Liver (tissue), 9 donors: Measurements from ENCODE around the gene OR4D11. TPM values are rescaled to one million over a fixed set of nuclear protein-coding genes. Genes with fewer than 3 reads are reported as not detected.

Experiments used
- DNase-seq: peaks from one replicate; pipeline ENCODE4 v3.0.0-alpha.2; 2017; ENCODE audit warnings: low spot score
- H3K27ac ChIP-seq, 2 donors: one replicate each; pipeline ENCODE4 v1.7.0; 2013; ENCODE audit warnings: inconsistent platforms in 2 of 2, low read length in 2 of 2, control low read depth in 1 of 2, low read depth in 1 of 2, mild to moderate bottlenecking in 1 of 2
- H3K27me3 ChIP-seq, 4 donors: one replicate each; pipeline versions ENCODE4 v1.6.1 to v1.7.0; 2013; ENCODE audit warnings: low read length in 3 of 4, inconsistent platforms in 1 of 4, mild to moderate bottlenecking in 1 of 4, moderate library complexity in 1 of 4; ENCODE audit not compliant: control insufficient read depth in 4 of 4, insufficient read depth in 4 of 4
- H3K36me3 ChIP-seq, 4 donors: one replicate each; pipeline versions ENCODE4 v1.6.1 to v1.7.0; 2013; ENCODE audit warnings: low read length in 3 of 4, mild to moderate bottlenecking in 3 of 4, low read depth in 1 of 4, moderate library complexity in 1 of 4; ENCODE audit not compliant: control insufficient read depth in 4 of 4, insufficient read depth in 3 of 4
- H3K4me1 ChIP-seq, 4 donors: one replicate each; pipeline versions ENCODE4 v1.6.1 to v1.7.0; 2013; ENCODE audit warnings: low read length in 3 of 4, mild to moderate bottlenecking in 3 of 4, moderate library complexity in 1 of 4; ENCODE audit not compliant: control insufficient read depth in 4 of 4, insufficient read depth in 4 of 4
- H3K4me3 ChIP-seq, 3 donors: one replicate each; pipeline versions ENCODE4 v1.6.1 to v1.7.0; 2013; ENCODE audit warnings: low read length in 3 of 3, control low read depth in 1 of 3, low read depth in 1 of 3, mild to moderate bottlenecking in 1 of 3
- H3K9ac ChIP-seq, 2 donors: one replicate each; pipeline ENCODE4 v1.7.0; 2013; ENCODE audit warnings: low read length in 2 of 2, mild to moderate bottlenecking in 2 of 2, moderate library complexity in 2 of 2, control low read depth in 1 of 2, low read depth in 1 of 2
- H3K9me3 ChIP-seq, 4 donors: one replicate each; pipeline versions ENCODE4 v1.6.1 to v1.7.0; 2013; ENCODE audit warnings: low read length in 3 of 4; ENCODE audit not compliant: control insufficient read depth in 4 of 4
- ATF3 ChIP-seq: IDR thresholded peaks from 2 replicates; pipeline ENCODE4 v1.6.1; 2016; ENCODE audit warnings: antibody characterized with exemption
- CTCF ChIP-seq: fragments of 150-350 bp; IDR thresholded peaks from 2 replicates; pipeline ENCODE4 v1.5.1; 2017; ENCODE audit warnings: improper control_type of control experiment, low read depth, low read length; ENCODE audit not compliant: missing input control
- EGR1 ChIP-seq, 2 donors: IDR thresholded peaks; 2 replicates each; pipeline ENCODE4 v1.6.1; 2016 to 2018; ENCODE audit warnings: antibody characterized with exemption in 2 of 2, low read depth in 2 of 2
- FOXA1 ChIP-seq: IDR thresholded peaks from 2 replicates; pipeline ENCODE4 v1.6.1; 2016; ENCODE audit warnings: antibody characterized with exemption
- HNF4A ChIP-seq, 2 donors: conservative IDR thresholded peaks; 2 replicates each; pipeline ENCODE4 v1.6.1; 2016; ENCODE audit warnings: antibody characterized with exemption in 2 of 2, mild to moderate bottlenecking in 2 of 2
- JUND ChIP-seq, 2 donors: IDR thresholded peaks; 2 replicates each; pipeline ENCODE4 v1.6.1; 2016; ENCODE audit warnings: antibody characterized with exemption in 2 of 2
- RAD21 ChIP-seq, 2 donors: IDR thresholded peaks; 2 replicates each; pipeline ENCODE4 v1.6.1; 2016; ENCODE audit warnings: antibody characterized with exemption in 2 of 2, mild to moderate bottlenecking in 2 of 2
- REST ChIP-seq: IDR thresholded peaks from 2 replicates; pipeline ENCODE4 v1.6.1; 2016; ENCODE audit warnings: antibody characterized with exemption, mild to moderate bottlenecking
- RXRA ChIP-seq, 2 donors: IDR thresholded peaks; 2 replicates each; pipeline ENCODE4 v1.6.1; 2017 to 2018; ENCODE audit warnings: antibody characterized with exemption in 2 of 2, mild to moderate bottlenecking in 1 of 2
- SP1 ChIP-seq: IDR thresholded peaks from 2 replicates; pipeline ENCODE4 v1.6.1; 2018; ENCODE audit warnings: antibody characterized with exemption, mild to moderate bottlenecking
- YY1 ChIP-seq: IDR thresholded peaks from 2 replicates; pipeline ENCODE4 v1.6.1; 2016; ENCODE audit warnings: antibody characterized with exemption, mild to moderate bottlenecking
- WGBS: extraction: QIAGEN DNeasy Blood & Tissue Kit; methylation state at CpG from one replicate; pipeline ENCODE4 v1.1.7; 2013; 5-methylcytosine and 5-hydroxymethylcytosine counted together
- polyA plus RNA-seq, 2 donors: library from polyadenylated mRNA; stranded (reverse) in 1 of 2; unstranded in 1 of 2; fragments of 200-250 nt in 1 of 2; fragments of >200 nt in 1 of 2; fragmentation: Nextera tagmentation in 1 of 2; extraction: Ambion mirVana in 1 of 2; gene quantifications; one replicate each; pipeline versions ENCODE4 v1.2.1 to v1.2.3, GENCODE V29; 2013 to 2015
- total RNA-seq, 2 donors: library from RNA; depleted of rRNA; stranded (reverse); fragments of >200 nt; gene quantifications; one replicate each; pipeline ENCODE4 v1.2.3, GENCODE V29; 2014
- donor health status: healthy.
- donor health status: healthy.
- donor health status: healthy.
- donor health status: healthy.
- donor health status: healthy.

Gene OR4D11
- total and polyA plus RNA-seq, 4 donors, result not detected

GRCh38 chr11:59551659-59552521 is 48.5 kb downstream of the OR4D11 start:
- no peak for DNase-seq
- no peaks in the 10 kb centered on the region for H3K36me3 ChIP-seq
- peaks cover 2 to 21% (median 9%) of the 10 kb centered on the region in 4 donors for H3K4me1 ChIP-seq
- H3K9ac ChIP-seq, result peak overlapping the region in 1 of 2 donors; percentile 66
- H3K9me3 ChIP-seq, result no peaks in the 10 kb centered on the region
- H3K27ac ChIP-seq, result peak overlapping the region in 1 of 2 donors; percentile 73
- TF ChIP-seq ATF3 (peak; percentile 99), REST (peak; percentile 7), RAD21 (IDR thresholded peaks at IDR 0.05) (no peak)
- WGBS, result 31% methylated on average over 30 of the region's 30 CpGs
- peak overlapping the region; percentile 56 to 62 (median 56) for H3K4me3 ChIP-seq
- no peaks in the 10 kb centered on the region for H3K27me3 ChIP-seq

GRCh38 chr11:59552844-59553243 is 49.5 kb downstream of the OR4D11 start:
- H3K9me3 ChIP-seq, result no peaks in the 10 kb centered on the region
- no peaks in the 10 kb centered on the region for H3K27me3 ChIP-seq
- no peak overlapping the region for H3K4me3 ChIP-seq
- peaks cover 2 to 21% (median 10%) of the 10 kb centered on the region in 4 donors for H3K4me1 ChIP-seq
- no peak overlapping the region for H3K9ac ChIP-seq
- DNase-seq, result no peak
- 70% methylated on average over 2 of the region's 2 CpGs for whole genome bisulfite sequencing
- TF ChIP-seq SP1, result no peak
- TF ChIP-seq REST, result no peak
- no peak for TF ChIP-seq CTCF
- TF ChIP-seq JUND (IDR thresholded peaks at IDR 0.05), result no peak
- TF ChIP-seq HNF4A (conservative IDR thresholded peaks at IDR 0.05), result no peak
- no peak for TF ChIP-seq EGR1 (IDR thresholded peaks at IDR 0.05; ENCODE audit: low read depth in 2 of 2)
- no peak for TF ChIP-seq YY1
- no peak for TF ChIP-seq FOXA1
- no peak for TF ChIP-seq RXRA (IDR thresholded peaks at IDR 0.05)
- no peak for TF ChIP-seq RAD21 (IDR thresholded peaks at IDR 0.05)
- H3K27ac ChIP-seq, result no peak overlapping the region
- no peaks in the 10 kb centered on the region for H3K36me3 ChIP-seq
